GM18526 (cell line): ENCODE results near the gene VEZT.

Experiments
- POLR2A ChIP-seq: IDR thresholded peaks from 3 replicates; pipeline ENCODE4 v1.6.1; 2011; ENCODE audit not compliant: insufficient read length; ENCODE audit errors: extremely low read depth

The VEZT gene

DNA sequence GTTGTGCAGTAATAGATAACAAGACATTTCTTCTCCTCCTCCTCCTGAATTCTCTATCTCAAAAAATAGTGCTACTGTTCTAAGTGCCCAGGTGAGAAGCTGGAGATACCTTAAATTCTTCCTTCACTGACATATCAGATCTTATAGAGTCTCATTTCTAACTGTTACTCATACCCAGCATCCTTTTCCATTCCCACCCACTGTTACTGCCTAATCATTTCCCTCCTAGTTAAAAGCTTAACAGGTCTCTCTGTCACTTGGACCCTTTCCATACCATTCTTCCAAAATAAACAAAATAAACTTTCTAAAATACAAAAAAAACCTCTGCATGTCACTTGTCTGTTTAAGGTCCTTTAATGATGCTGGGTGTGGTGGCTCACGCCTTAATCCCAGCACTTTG is 124.4 kb downstream of the VEZT start:
- no peak for TF ChIP-seq POLR2A

- no peak for TF ChIP-seq POLR2A
Measured at GRCh38 chr12:95343461-95344230, 126.0 kb downstream of the VEZT start.

DNA sequence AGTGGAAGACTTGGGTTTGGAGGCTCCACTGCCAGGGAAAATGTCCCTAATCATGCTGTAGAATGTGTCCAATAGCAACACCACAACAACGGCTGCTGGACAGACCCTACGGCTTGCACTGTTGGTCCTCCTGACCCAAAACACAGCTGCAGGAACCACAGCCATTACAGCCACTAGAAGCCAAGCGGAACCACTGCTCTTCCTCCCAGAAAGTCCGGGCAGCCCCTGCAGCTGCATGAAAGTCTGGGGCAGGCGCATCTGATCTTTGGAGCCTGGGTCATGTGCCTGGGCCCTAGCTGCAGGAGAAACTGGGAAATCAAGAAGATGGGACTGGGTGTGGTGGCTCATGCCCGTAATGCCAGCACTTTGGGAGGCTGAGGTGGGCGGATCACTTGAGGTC is 131.7 kb downstream of the VEZT start:
- TF ChIP-seq POLR2A, result no peak

DNA sequence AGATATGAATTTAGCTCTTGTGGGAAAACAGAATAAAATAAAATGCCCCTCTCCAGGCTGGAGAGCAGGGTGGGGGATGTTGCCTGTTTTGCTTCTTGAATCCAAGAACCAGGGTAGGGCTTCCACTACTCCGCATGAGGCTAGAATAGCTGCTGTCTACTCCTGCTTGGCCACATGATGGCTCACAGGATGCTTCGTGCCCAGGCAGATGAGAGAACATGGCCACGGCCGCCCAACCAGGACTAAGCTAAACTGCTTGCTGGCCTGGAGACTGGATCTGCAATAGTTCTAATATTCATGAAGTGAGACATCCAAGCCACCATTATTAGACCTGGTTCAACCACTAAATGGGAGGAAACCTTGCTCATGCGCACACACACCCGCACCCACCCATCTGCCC is 134.1 kb downstream of the VEZT start:
- TF ChIP-seq POLR2A, result no peak
